Breast epithelium (tissue), 3 donors: ENCODE measurements around the gene URB2.

Experiments
- CTCF ChIP-seq, 3 donors: fragments of 450-650 bp; IDR thresholded peaks; one replicate each; pipeline ENCODE4 v1.5.1; 2016 to 2017; ENCODE audit warnings: antibody characterized with exemption in 3 of 3, mild to moderate bottlenecking in 3 of 3, moderate library complexity in 3 of 3
- POLR2A ChIP-seq: fragments of 450-650 bp; IDR thresholded peaks from one replicate; pipeline ENCODE4 v1.6.1; 2016; ENCODE audit warnings: antibody characterized with exemption, mild to moderate bottlenecking, moderate library complexity
- POLR2AphosphoS5 ChIP-seq, 3 donors: sonication (generic); formaldehyde crosslinking; IDR thresholded peaks; one replicate each; pipeline ENCODE4 v1.6.1; 2017; ENCODE audit warnings: antibody characterized with exemption in 3 of 3

- no peak for TF ChIP-seq POLR2A
- TF ChIP-seq CTCF (IDR thresholded peaks at IDR 0.05), result no peak
- TF ChIP-seq POLR2AphosphoS5 (IDR thresholded peaks at IDR 0.05), result no peak
Observed at GRCh38 chr1:229608590-229608989, 17.5 kb upstream of the URB2 start.
